ENCODE measurements around the gene ZNF581.

The ZNF581 gene

GRCh38 chr19:55693336-55693974 lies 50.0 kb downstream of the ZNF581 start:
- DNase-seq (ENCODE audit: low read depth): no peak

- DNase-seq (ENCODE audit: low read depth): no peak
These were observed 50.8 kb downstream of the ZNF581 start for GRCh38 chr19:55694241-55694655.

- DNase-seq (ENCODE audit: low read depth): no peak
These were observed 51.4 kb downstream of the ZNF581 start for GRCh38 chr19:55694656-55695491.

All from CMK (cell line).